HG03025 (cell line): ENCODE measurements around the gene FNDC4.

Experiments used
- ATAC-seq: cut with Tn5 transposase; IDR thresholded peaks from one replicate; pipeline ENCODE4 v1.9.1; 2021; ENCODE audit warnings: mild to moderate bottlenecking, moderate library complexity; ENCODE audit not compliant: unreplicated experiment, low FRiP score

The FNDC4 gene

DNA sequence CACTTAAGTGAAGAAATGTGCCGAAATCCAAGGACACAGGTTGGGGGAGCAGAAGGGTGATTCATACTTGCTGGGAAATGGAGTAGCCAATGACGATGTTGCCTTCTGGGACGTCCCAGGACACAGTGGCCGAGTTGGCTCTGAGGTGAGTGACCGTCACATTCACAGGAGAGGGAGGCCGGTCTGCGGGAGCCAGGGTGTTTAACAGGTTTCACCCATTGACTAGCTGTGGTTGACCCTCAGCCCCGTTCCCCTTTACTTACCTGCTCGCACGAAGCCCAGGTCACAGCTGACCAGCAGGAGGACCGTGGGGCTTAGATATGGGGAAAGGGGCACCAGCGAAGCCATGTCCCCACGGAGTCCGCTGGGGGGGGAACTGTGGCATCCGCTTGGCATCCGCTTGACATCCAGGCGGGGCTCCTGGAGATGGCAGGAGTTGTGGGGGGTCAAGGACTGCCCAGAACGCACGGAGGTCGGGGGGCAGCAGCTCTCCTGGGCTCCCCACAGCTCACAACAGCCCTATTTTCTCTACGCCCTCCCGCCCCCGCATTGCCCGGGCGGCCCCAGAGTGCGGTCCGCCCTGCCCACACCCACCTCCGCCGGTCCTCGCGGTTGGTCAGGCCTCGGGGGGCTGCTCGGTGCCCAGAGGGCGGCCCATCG, 586 bp downstream of the FNDC4 start:
- no peak for ATAC-seq

DNA sequence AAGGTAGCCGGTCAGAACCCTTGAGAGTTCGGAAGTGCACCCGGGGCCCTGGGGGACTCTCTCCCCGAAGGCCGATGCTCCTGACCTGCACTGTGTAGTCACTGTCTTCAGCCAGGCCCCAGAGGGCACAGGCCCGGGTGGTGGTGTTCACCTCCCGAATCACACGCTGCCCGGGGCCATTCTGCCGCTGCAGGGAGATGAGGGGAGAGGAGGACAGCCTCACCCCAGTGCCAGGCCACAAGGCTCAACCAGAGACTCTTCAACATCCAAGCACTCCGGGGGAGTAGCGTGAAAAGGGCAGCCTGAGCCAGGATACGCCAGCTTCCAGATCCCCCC, 1.1 kb downstream of the FNDC4 start:
- ATAC-seq, result no peak

DNA sequence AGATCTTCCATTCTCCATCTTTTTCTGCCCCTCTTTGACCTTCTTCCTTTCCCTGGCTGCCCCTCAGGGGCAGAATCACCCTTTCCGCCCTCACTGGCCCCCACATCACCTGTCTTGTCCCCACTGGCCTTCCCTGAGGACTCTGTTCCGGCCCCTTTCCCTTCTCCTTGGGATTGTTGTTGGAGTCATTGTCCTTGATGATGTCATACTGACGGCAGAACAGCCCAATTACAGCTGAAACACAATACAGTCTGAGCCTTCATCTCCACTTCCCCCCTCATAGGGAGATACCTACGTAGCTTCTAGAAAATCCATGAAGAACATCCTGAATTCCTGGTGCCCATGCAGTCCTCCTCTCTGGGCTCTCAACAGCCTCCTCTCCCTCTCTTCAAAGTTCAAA, 2.4 kb downstream of the FNDC4 start:
- no peak for ATAC-seq

DNA sequence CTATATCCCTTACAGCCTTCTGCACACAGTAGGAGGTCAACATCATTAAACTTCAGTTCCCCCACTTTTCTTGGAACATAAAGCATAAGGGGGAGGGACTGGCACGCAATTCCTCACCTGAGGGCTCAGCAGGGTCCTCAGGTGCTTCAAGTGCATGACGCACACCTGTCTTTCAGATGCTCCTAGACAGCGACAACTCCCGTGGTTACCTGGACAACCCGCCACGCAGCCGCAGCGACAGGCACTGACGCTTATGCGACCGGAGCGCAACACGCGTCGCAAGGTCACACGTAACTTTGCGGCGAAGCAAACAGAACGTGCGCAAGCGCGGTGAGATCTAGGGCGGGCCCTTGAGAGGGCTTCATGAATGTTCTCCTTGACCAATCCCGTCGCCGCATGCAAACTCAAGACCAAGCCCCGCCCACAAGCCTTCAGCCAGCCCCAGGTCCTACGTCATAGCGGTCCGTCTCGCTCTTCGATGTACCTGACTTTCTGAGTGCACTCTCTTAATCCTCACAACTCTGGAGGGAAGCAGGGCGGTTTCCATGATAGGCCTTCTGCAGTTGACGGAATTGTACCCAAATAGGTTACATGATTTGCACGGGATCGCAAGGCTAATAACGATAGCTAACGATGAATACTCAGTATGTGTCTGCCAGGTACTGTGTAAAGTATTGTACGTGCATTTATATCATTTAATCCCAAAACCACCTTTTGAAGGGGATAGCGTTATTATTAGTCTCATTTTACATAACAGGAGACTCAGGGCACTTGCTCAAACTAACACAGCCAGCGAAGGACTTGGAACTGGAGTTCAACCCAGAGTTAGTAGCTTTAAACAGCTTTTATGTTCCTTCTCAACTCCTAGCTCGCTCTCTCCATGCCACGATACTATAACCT, 5.3 kb downstream of the FNDC4 start, which contains the start of gene IFT172:
Gene IFT172 (minus strand): TSS at position 246 of the 900 bp plus-strand sequence. CDS start 90 bp downstream, at position 156.
- peak; percentile 92 for ATAC-seq

DNA sequence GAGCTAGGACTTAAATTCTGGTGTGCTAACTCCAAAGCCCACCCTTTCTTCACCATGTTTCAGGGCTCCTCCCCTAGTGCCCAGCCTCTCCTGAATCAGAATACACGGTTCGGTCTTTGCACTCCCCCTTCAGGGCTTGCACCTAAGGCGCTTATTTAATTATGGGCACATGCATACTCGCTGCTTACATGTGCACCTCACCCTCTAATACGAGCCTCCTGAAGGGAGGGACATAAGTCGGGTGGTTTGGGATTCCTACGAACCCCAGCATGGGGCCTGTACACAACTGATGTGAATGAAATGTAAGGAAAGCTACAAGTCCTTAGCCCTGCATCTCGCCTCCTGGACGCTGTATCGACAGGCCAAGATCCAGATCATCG, 5.9 kb downstream of the FNDC4 start:
- no peak for ATAC-seq

DNA sequence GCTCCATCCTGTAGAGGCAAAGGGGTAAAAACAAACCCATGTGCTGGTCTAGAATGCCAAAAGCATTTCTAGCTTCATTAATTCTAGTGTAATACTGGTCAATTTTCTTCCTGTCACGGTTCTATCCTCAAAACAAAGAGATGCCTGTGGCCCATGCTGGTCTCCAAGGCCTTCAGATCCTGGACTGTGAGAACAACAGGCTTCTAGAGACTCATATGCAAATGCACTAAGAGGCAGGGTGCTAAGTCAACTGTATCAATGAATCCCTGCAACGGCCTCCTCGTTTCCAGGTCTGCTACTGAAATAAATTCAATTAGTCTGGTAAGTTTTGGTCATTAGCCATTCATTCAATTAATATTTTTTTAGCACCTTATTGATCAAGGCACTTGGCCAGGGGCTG, 9.5 kb downstream of the FNDC4 start:
- ATAC-seq, result no peak

DNA sequence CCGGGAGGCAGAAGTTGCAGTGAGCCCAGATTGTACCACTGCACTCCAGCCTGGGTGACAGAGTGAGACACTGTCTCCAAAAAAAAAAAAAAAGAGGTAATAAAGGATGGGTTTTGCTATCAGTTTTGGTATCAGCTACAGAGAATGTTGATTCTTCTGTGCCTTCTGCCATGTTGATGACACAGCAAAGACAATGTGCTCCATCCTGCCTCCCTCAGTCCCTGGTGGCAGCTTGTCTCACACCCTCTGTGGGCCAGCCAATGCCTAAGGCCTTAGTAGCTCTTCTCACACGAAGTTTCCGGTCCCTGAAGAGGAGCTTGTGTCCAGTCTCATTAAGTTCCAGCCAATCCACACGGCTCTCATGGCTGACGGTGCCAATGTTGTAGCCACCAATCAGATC, 23.0 kb downstream of the FNDC4 start:
- no peak for ATAC-seq

DNA sequence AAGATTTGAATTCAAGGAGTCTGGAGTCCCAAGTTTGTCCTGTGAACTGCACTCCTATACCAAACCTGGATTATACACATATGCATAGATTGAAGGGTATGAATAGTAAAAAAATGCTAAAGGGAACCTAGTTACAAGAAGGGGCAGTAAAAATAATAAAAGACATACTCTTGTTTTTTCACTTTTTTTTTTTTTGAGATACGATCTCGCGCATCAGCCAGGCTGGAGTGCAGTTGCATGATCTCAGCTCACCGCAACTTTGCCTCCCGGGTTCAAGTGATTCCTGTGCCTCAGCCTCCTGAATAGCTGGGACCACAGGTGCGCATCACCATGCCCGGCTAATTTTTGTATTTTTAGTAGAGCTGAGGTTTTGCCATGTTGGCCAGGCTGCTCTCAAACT, 30.6 kb downstream of the FNDC4 start:
- no peak for ATAC-seq

DNA sequence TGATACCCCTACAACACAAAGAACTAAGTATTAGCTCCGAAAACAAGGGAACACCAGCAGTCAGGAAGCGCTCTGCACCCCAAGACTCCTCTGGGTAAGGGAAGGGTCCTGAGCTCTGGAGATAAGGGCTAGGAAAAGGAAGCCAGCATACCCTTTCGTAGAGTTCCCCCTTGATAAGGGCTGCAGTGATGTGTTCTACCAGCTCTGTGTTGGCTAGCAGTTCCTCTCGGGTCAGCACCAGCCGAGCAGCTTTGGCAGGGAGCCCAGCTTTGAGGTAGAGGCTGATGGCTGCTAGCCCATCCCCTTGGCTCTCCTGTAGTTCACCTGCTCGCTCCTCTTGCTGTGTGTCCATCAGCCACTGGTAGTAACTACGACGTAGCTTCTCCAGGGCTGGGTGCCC, 33.9 kb downstream of the FNDC4 start:
- ATAC-seq, result no peak

DNA sequence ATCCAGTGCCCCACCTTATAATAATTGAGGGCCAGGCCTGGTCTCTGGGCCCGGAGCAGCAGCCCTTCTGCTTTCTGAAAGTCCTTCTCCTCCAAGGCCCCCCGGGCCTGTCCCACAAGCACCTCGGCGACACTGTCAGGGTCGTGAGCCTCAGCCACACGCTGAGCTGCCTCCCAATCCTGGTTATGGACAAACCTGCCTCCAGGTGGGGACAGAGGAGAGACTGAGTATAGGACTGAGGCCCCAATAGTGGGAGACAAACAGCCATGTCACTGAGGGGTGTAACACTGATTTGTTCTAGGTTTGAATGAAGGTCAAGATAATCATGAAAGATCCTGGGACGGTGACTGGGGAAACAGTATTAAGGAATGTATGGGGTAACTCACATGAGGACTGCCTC, 41.0 kb downstream of the FNDC4 start:
- ATAC-seq, result no peak

DNA sequence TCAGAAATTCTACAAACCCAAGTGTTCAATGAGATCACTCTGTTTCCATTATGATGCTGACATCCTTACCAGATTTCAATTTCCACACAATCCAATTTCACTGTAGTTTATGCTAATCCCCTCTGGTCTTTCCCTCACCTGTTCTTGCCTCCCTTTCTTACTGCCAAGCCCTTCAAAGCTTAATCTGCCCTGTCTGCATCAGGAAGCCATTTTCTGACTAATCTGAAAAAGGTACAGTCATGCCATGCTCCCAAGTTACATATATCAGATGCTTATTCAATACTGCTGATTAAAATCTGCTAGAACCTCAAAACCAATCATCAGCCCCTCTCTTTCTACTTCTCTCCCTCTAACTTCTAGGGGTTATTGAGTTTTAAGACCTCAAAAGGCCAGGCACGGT, 43.9 kb downstream of the FNDC4 start:
- no peak for ATAC-seq

DNA sequence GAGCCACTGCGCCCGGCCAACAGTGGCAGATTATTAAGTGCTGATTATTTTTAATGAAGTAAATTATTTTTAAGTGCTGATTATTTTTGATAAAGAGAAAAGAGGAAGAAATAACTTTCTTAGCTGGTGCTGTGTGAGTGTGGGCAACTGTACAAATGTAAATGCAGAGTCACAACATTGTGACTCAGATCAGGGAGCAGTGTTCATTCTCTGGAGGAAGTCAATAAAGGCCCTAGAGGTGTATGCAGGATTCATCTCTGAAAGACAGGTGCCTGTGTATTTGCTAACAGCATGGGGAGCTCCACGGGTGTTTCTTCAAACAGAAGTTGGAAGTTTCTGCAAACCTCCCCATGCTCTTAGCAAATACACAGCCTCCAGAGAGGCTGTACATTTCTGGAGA, 46.6 kb downstream of the FNDC4 start:
- no peak for ATAC-seq

DNA sequence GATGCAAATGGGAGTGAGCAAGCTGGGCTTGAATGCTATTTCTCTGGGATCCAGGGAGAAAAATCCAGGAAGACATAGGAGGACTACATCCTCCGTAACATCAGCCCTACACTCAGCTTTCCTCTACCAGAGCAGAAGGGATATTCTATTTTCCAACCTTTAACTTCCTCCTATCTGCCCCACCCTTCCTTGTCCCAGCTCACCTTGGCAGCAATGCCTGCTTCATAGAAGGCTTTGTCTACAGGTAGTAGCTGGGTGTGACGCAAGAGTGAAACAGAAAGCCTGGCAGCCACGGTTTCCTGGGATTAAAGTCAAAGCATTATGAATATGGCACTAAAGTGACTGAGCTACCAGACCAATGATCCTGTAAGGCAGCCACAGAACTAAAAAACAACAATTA, 48.9 kb downstream of the FNDC4 start:
- no peak for ATAC-seq

DNA sequence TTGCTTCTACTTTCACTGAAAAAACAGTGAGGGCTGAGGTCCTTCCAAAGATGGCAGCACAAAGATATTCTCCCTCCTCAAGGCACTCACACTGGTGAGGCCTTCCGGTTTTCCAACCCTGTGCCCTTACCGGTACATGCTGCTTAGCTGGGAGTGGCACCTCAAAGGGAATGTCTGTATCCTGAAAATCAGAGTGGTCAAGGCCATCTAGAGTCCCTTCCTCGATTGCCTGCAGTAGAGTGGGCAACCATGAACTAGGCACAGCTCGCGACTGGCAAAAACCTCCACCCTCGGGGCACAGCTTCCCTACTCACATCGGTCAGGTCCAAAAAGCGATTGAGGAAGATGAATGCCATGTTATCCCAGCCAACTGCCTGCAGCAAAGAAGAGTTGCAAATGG, 49.4 kb downstream of the FNDC4 start:
- ATAC-seq, result no peak

DNA sequence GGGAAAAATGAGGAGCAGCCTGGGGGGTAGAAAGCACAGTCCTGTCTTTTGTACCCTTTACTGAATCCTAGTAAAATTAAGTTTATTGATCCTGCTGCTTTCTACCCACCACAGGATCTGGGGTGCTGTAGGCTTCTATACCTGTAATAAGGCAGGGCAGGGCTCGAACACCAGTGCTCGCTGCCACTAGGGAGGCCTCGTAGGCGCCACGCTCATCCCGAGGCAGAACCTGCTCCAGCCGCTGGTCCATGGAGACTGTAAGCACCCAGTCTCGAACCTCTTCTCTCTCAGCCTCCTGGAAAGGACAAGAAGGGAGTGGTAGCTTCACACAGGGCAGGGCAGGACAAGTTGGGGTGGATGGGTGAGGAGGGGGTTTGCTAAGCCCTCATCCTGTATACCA, 49.8 kb downstream of the FNDC4 start:
- no peak for ATAC-seq

DNA sequence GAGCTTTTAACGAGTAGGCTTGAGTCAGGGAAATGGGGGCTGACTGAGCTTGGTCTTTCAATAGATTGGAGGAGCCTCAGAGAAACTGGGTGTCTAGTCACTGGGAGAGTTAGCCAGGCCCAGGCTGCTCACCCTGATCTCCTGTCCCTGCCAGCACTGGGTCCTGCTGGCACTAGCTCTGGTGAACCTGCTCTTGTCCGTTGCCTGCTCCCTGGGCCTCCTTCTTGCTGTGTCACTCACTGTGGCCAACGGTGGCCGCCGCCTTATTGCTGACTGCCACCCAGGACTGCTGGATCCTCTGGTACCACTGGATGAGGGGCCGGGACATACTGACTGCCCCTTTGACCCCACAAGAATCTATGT, 52.1 kb downstream of the FNDC4 start:
- no peak for ATAC-seq

DNA sequence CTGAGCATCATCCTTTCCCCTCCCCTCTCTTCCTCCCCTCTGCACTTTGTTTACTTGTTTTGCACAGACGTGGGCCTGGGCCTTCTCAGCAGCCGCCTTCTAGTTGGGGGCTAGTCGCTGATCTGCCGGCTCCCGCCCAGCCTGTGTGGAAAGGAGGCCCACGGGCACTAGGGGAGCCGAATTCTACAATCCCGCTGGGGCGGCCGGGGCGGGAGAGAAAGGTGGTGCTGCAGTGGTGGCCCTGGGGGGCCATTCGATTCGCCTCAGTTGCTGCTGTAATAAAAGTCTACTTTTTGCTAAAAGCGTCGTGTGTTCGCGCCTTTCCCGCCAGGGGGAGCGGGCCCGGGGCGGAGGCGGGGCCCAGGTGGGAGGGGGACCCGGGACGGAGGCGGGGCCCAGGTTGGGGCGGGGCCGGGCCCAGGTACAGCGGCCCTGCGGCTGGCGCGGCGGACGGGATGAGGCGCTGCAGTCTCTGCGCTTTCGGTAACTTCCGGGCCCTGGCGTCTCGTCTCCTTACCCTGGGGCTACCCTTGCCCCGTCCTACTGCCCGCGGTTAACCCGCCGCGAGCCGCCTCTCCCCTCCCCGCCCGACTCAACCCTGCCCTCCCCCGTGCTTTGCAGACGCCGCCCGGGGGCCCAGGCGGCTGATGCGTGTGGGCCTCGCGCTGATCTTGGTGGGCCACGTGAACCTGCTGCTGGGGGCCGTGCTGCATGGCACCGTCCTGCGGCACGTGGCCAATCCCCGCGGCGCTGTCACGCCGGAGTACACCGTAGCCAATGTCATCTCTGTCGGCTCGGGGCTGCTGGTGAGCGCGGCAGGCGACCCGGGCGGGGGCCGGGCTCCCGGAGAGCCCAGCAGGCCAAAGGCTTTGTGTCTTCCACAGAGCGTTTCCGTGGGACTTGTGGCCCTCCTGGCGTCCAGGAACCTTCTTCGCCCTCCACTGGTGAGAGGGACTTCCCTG, 52.8 kb downstream of the FNDC4 start, which contains the start of gene KRTCAP3:
Gene KRTCAP3 (plus strand): TSS at position 424 of the 962 bp plus-strand sequence. CDS start 32 bp downstream, at position 456.
- ATAC-seq, result no peak
